Hepatocyte (in vitro differentiated cells): ENCODE data around the gene EXTL1.

Experiments
- CTCF ChIP-seq: fragments of 200-600 bp; sonication (generic); IDR thresholded peaks from 2 replicates; pipeline ENCODE4 v1.5.1; 2016; ENCODE audit warnings: antibody characterized with exemption, mild to moderate bottlenecking; ENCODE audit not compliant: poor library complexity
- EZH2 ChIP-seq: fragments of 200-600 bp; sonication (generic); IDR thresholded peaks from 2 replicates; pipeline ENCODE4 v1.6.1; 2016; ENCODE audit warnings: antibody characterized with exemption, mild to moderate bottlenecking, borderline replicate concordance

GRCh38 chr1:25994402-25995150 is 27.0 kb upstream of the EXTL1 start:
- TF ChIP-seq CTCF: no peak
- TF ChIP-seq EZH2: no peak
